Right kidney (tissue), 1 donor: ENCODE results near the gene EHF.

ENCODE experiments used
- DNase-seq: peaks from one replicate; pipeline ENCODE4 v3.0.0-alpha.2; 2016

Gene EHF

GRCh38 chr11:34644669-34645406 is 23.9 kb downstream of the EHF start:
- no peak for DNase-seq

- DNase-seq, result no peak
Observed at GRCh38 chr11:34646431-34646830, 25.5 kb downstream of the EHF start.

- no peak for DNase-seq
Observed at GRCh38 chr11:34647131-34647530, 26.2 kb downstream of the EHF start.

- DNase-seq, result no peak
Observed at GRCh38 chr11:34647532-34647931, 26.6 kb downstream of the EHF start.

- no peak for DNase-seq
Observed at GRCh38 chr11:34648036-34648435, 27.1 kb downstream of the EHF start.

GRCh38 chr11:34649597-34649996 is 28.7 kb downstream of the EHF start:
- no peak for DNase-seq

GRCh38 chr11:34650528-34650927 is 29.6 kb downstream of the EHF start:
- no peak for DNase-seq

- DNase-seq, result no peak
Observed at GRCh38 chr11:34651551-34651950, 30.7 kb downstream of the EHF start.

- no peak for DNase-seq
Observed at GRCh38 chr11:34652191-34652973, 31.5 kb downstream of the EHF start.

GRCh38 chr11:34653031-34653430 is 32.1 kb downstream of the EHF start:
- DNase-seq, result no peak

- peak; percentile 21 for DNase-seq
Observed at GRCh38 chr11:34653851-34654482, 33.1 kb downstream of the EHF start.

GRCh38 chr11:34654483-34655334 is 33.8 kb downstream of the EHF start:
- DNase-seq, result no peak

GRCh38 chr11:34655335-34656008 is 34.6 kb downstream of the EHF start:
- no peak for DNase-seq

- no peak for DNase-seq
Observed at GRCh38 chr11:34656062-34656720, 35.3 kb downstream of the EHF start.

GRCh38 chr11:34658071-34659015 is 37.5 kb downstream of the EHF start:
- DNase-seq, result no peak

GRCh38 chr11:34659096-34659733 is 38.3 kb downstream of the EHF start:
- DNase-seq, result no peak

- DNase-seq, result no peak
Observed at GRCh38 chr11:34665077-34665835, 44.4 kb downstream of the EHF start.

GRCh38 chr11:34667810-34668582 is 47.1 kb downstream of the EHF start:
- DNase-seq, result no peak
